HepG2 (cell line): ENCODE data around the gene SH2D3A. TPM values are rescaled to one million over a fixed set of nuclear protein-coding genes. Genes with fewer than 3 reads are reported as not detected.

ENCODE experiments used
- AHDC1 ChIP-seq: sonication (generic); formaldehyde crosslinking; IDR thresholded peaks from 2 replicates; pipeline ENCODE4 v1.5.1; 2020; ENCODE audit warnings: mild to moderate bottlenecking, missing genetic modification reagents, borderline replicate concordance
- AKNA ChIP-seq: sonication (generic); formaldehyde crosslinking; IDR thresholded peaks from 2 replicates; pipeline ENCODE4 v1.4.0; 2020; ENCODE audit warnings: missing genetic modification reagents, borderline replicate concordance
- BRCA1 ChIP-seq: sonication (generic); formaldehyde crosslinking; IDR thresholded peaks from 2 replicates; pipeline ENCODE4 v1.4.0; 2020; ENCODE audit warnings: missing genetic modification reagents
- DR1 ChIP-seq: sonication (generic); formaldehyde crosslinking; IDR thresholded peaks from 2 replicates; pipeline ENCODE4 v1.8.0; 2021; ENCODE audit warnings: mild to moderate bottlenecking, missing genetic modification reagents, inconsistent platforms
- ETS1 ChIP-seq: sonication (generic); formaldehyde crosslinking; IDR thresholded peaks from 2 replicates; pipeline ENCODE4 v1.4.0; 2020; ENCODE audit warnings: missing genetic modification reagents
- HHEX ChIP-seq: IDR thresholded peaks from 2 replicates; pipeline ENCODE4 v1.6.1; 2016; ENCODE audit warnings: control low read depth
- MXD1 ChIP-seq: sonication (generic); formaldehyde crosslinking; IDR thresholded peaks from 2 replicates; pipeline ENCODE4 v1.4.0; 2020; ENCODE audit warnings: mild to moderate bottlenecking, missing genetic modification reagents
- NCOA1 ChIP-seq: sonication (generic); formaldehyde crosslinking; IDR thresholded peaks from 2 replicates; pipeline ENCODE4 v1.9.0; 2021; ENCODE audit warnings: missing genetic modification reagents
- PAWR ChIP-seq: sonication (generic); formaldehyde crosslinking; IDR thresholded peaks from 2 replicates; pipeline ENCODE4 v1.4.0; 2020; ENCODE audit warnings: missing genetic modification reagents, mild to moderate bottlenecking, borderline replicate concordance
- SIN3A ChIP-seq: IDR thresholded peaks from 2 replicates; pipeline ENCODE4 v1.6.1; 2011; ENCODE audit warnings: low read depth, mild to moderate bottlenecking, control low read depth, low read length, borderline replicate concordance
- TBP ChIP-seq: sonication (generic); formaldehyde crosslinking; IDR thresholded peaks from 2 replicates; pipeline ENCODE4 v1.5.0; 2020; ENCODE audit warnings: missing genetic modification reagents
- ZBTB43 ChIP-seq: sonication (generic); formaldehyde crosslinking; conservative IDR thresholded peaks from 2 replicates; pipeline ENCODE4 v1.4.0; 2020; ENCODE audit warnings: missing genetic modification reagents
- ZFP82 ChIP-seq: sonication (generic); formaldehyde crosslinking; IDR thresholded peaks from 2 replicates; pipeline ENCODE4 v1.5.1; 2020; ENCODE audit warnings: mild to moderate bottlenecking, missing genetic modification reagents, borderline replicate concordance
- ZNF337 ChIP-seq: sonication (generic); formaldehyde crosslinking; IDR thresholded peaks from 2 replicates; pipeline ENCODE4 v1.5.1; 2020; ENCODE audit warnings: missing genetic modification reagents, low read depth, mild to moderate bottlenecking, borderline replicate concordance
- polyA plus RNA-seq, 8 experiments: library from polyadenylated mRNA; depleted of rRNA in 3 of 8; stranded (reverse) in 7 of 8; unstranded in 1 of 8; fragments of >200 nt; fragmentation: Illumina TruSeq in 4 of 8; extraction: Trizol in 4 of 8; gene quantifications; 2 replicates each; pipeline versions ENCODE4 v1.2.1 to v1.2.3, GENCODE V29; 2011 to 2016; ENCODE audit warnings: low read depth in 4 of 8, missing spikeins in 1 of 8, mixed read lengths in 1 of 8; ENCODE audit not compliant: insufficient read depth in 1 of 8
- total RNA-seq, 5 experiments: library from RNA; depleted of rRNA; stranded (reverse); fragments of >200 nt; fragmentation: Illumina TruSeq; extraction: Trizol; gene quantifications; 2 replicates each; pipeline ENCODE4 v1.2.3, GENCODE V29; 2016; ENCODE audit warnings: low read depth in 1 of 5

The SH2D3A gene
- total and polyA plus RNA-seq, 2 of the 13 experiments (the other 11 are each of a cell fraction or from before 2014, with no cell fraction given), result 1.0 to 2.2 TPM

GRCh38 chr19:6720369-6721137, 46.7 kb downstream of the SH2D3A start, which contains the start of gene C3 (continued):
- TF ChIP-seq ZBTB43 (CRISPR knock-in tag), result peak; percentile 65
- TF ChIP-seq PAWR (CRISPR knock-in tag), result no peak
- peak; percentile 83 for TF ChIP-seq AHDC1 (CRISPR knock-in tag)
- no peak for TF ChIP-seq ETS1
- TF ChIP-seq SIN3A, result peak; percentile 96
- no peak; the same call in 1 of the 2 replicates for TF ChIP-seq MXD1 (CRISPR knock-in tag)
- TF ChIP-seq ZFP82 (CRISPR knock-in tag), result 0 out of 2 replicates have a peak, but pooled peaks have one; percentile 40
- peak; percentile 25; the same call in 1 of the 2 replicates for TF ChIP-seq HHEX
- TF ChIP-seq AKNA (CRISPR knock-in tag), result no peak
- no peak for TF ChIP-seq TBP (CRISPR knock-in tag)
- TF ChIP-seq BRCA1 (CRISPR knock-in tag), result peak; percentile 56; the same call in 1 of the 2 replicates
- peak; percentile 95 for TF ChIP-seq DR1 (CRISPR knock-in tag)
- no peak for TF ChIP-seq ZNF337 (CRISPR knock-in tag)
- peak; percentile 75; the same call in 1 of the 2 replicates for TF ChIP-seq NCOA1
